Common myeloid progenitor, CD34-positive (primary cell): ENCODE measurements around the gene RIPK1. TPM values are rescaled to one million over a fixed set of nuclear protein-coding genes. Genes with fewer than 3 reads are reported as not detected.
"Not testable (repeated sequence)": the region's sequence is repeated elsewhere in the genome, so short reads cannot be mapped to it uniquely, and the experiment has no call there.

ENCODE experiments used
- CTCF ChIA-PET: fragments of 350-600 bp; sonication (Branson Sonifier 250); formaldehyde crosslinking; loops from one replicate; lab custom pipeline; 2021; ENCODE audit warnings: antibody characterized with exemption; lab: Charles Lee
- POLR2A ChIA-PET: fragments of 350-600 bp; sonication (Branson Sonifier 250); formaldehyde crosslinking; loops from one replicate; lab custom pipeline; 2021; ENCODE audit warnings: antibody characterized with exemption; lab: Charles Lee
- DNase-seq, 3 donors: peaks; one replicate each; pipeline versions ENCODE4 v3.0.0 to v3.0.0-alpha.2; 2013
- H3K27ac ChIP-seq, 2 experiments: 1 replicate in 1 of 2; 2 replicates in 1 of 2; pipeline ENCODE4 v1.7.0; 2013; ENCODE audit warnings: inconsistent platforms in 2 of 2, low read length in 2 of 2, mild to moderate bottlenecking in 2 of 2, low read depth in 1 of 2, moderate library complexity in 1 of 2; ENCODE audit not compliant: severe bottlenecking in 2 of 2, insufficient read depth in 1 of 2, poor library complexity in 1 of 2
- H3K27me3 ChIP-seq, 5 experiments: replicated peaks in 2 of 5; 1 replicate in 3 of 5; 2 replicates in 2 of 5; pipeline versions ENCODE4 v1.6.1 to v1.7.0; 2013; ENCODE audit warnings: low read length in 4 of 5, mild to moderate bottlenecking in 2 of 5, moderate library complexity in 2 of 5, inconsistent platforms in 1 of 5; ENCODE audit not compliant: insufficient read depth in 5 of 5, control insufficient read depth in 4 of 5
- H3K36me3 ChIP-seq, 4 experiments: 1 replicate in 2 of 4; 2 replicates in 2 of 4; pipeline versions ENCODE4 v1.6.1 to v1.7.0; 2013; ENCODE audit warnings: low read length in 3 of 4, control low read depth in 1 of 4, mild to moderate bottlenecking in 1 of 4; ENCODE audit not compliant: control insufficient read depth in 4 of 4, insufficient read depth in 4 of 4
- H3K4me1 ChIP-seq, 4 experiments: 1 replicate in 3 of 4; 2 replicates in 1 of 4; pipeline versions ENCODE4 v1.6.1 to v1.7.1; 2013; ENCODE audit warnings: low read length in 3 of 4, mild to moderate bottlenecking in 3 of 4, control low read depth in 1 of 4, inconsistent platforms in 1 of 4, moderate library complexity in 1 of 4; ENCODE audit not compliant: control insufficient read depth in 4 of 4, insufficient read depth in 4 of 4; ENCODE audit errors: control extremely low read depth in 1 of 4
- H3K4me3 ChIP-seq, 7 experiments: 1 replicate in 4 of 7; 2 replicates in 3 of 7; pipeline versions ENCODE4 v1.5.1 to v1.7.0; 2013; ENCODE audit warnings: mild to moderate bottlenecking in 7 of 7, low read length in 6 of 7, moderate library complexity in 6 of 7, inconsistent platforms in 2 of 7, low read depth in 2 of 7, control low read depth in 1 of 7; ENCODE audit not compliant: insufficient read depth in 4 of 7, control insufficient read depth in 1 of 7; ENCODE audit errors: extremely low read depth in 1 of 7
- H3K9me3 ChIP-seq, 5 experiments: 1 replicate in 4 of 5; 2 replicates in 1 of 5; pipeline versions ENCODE4 v1.6.1 to v1.7.1; 2013; ENCODE audit warnings: low read length in 4 of 5, mild to moderate bottlenecking in 2 of 5, inconsistent platforms in 1 of 5, low read depth in 1 of 5, moderate library complexity in 1 of 5; ENCODE audit not compliant: control insufficient read depth in 4 of 5, insufficient read depth in 2 of 5; ENCODE audit errors: control extremely low read depth in 1 of 5
- WGBS: methylation state at CpG from one replicate; pipeline ENCODE4 v1.1.5; 2013; ENCODE audit not compliant: insufficient coverage; 5-methylcytosine and 5-hydroxymethylcytosine counted together
- polyA plus RNA-seq: library from polyadenylated mRNA; unstranded; fragments of 120-200 nt; gene quantifications from one replicate; pipeline ENCODE4 v1.2.1, GENCODE V29; 2013

The RIPK1 gene
- 15.6 TPM for polyA plus RNA-seq

GRCh38 chr6:3068329-3069214, at the start of gene RIPK1:
RIPK1 (plus strand) TSS chr6:3068494; CDS start chr6:3076824, 8,330 bp downstream.
- DNase-seq: peak; percentile 93 to 97 (median 95)
- H3K36me3 ChIP-seq: peaks cover 0 to 4% (median 3%) of the 10 kb centered on the region in 4 experiments
- H3K4me1 ChIP-seq: peaks cover 4 to 32% (median 18%) of the 10 kb centered on the region in 4 experiments
- ChIA-PET CTCF (interaction anchor here (0.8 to 1.7 kb wide), 10 partner anchors 12 to 136 kb away, joined by 3 to 9 read pairs (median 4); partner anchors contain the start of gene NQO2), POLR2A (interaction anchor here (0.5 to 1.3 kb wide), 3 partner anchors 56 to 79 kb away, joined by 4 to 8 read pairs (median 4); partner anchors contain the start of gene NQO2)
- WGBS: 0% methylated on average over 84 of the region's 112 CpGs
- no peaks in the 10 kb centered on the region for H3K27me3 ChIP-seq
- peak within 1 kb of the TSS; percentile 78 to 93 for H3K27ac ChIP-seq
- H3K9me3 ChIP-seq: no peaks in the 10 kb centered on the region
- peak within 1 kb of the TSS; percentile 68 to 90 (median 86) for H3K4me3 ChIP-seq

GRCh38 chr6:3019065-3019464, 49.2 kb upstream of the RIPK1 start:
- Histone ChIP-seq H3K4me3 (no peak overlapping the region), H3K27me3 (no peaks in the 10 kb centered on the region), H3K9me3 (no peaks in the 10 kb centered on the region), H3K27ac (no peak overlapping the region), H3K4me1 (peaks cover 0 to 31% (median 20%) of the 10 kb centered on the region in 4 experiments), H3K36me3 (peaks cover 3 to 37% (median 19%) of the 10 kb centered on the region in 4 experiments)
- POLR2A ChIA-PET: no interaction called here
- CTCF ChIA-PET: interaction anchor here (0.8 to 3.2 kb wide), 3 partner anchors 17 to 26 kb away, joined by 3 to 18 read pairs (median 3); no protein-coding TSS in a partner anchor
- no CpG with 5 or more reads among the region's 1 CpG for WGBS
- DNase-seq: no peak

GRCh38 chr6:3019749-3020320, 48.5 kb upstream of the RIPK1 start:
- 100% methylated on average over 1 of the region's 6 CpGs for WGBS
- peaks cover 3 to 39% (median 27%) of the 10 kb centered on the region in 4 experiments for H3K4me1 ChIP-seq
- ChIA-PET POLR2A (interaction anchor here (1.0 kb wide), 1 partner anchor 30 kb away, joined by 3 read pairs; no protein-coding TSS in a partner anchor), CTCF (interaction anchor here (0.8 to 3.2 kb wide), 5 partner anchors 10 to 33 kb away, joined by 3 to 18 read pairs (median 3); no protein-coding TSS in a partner anchor)
- H3K36me3 ChIP-seq: peaks cover 3 to 31% (median 17%) of the 10 kb centered on the region in 4 experiments
- H3K27ac ChIP-seq: no peak overlapping the region
- H3K27me3 ChIP-seq: no peaks in the 10 kb centered on the region
- no peak overlapping the region for H3K4me3 ChIP-seq
- DNase-seq: no peak
- no peaks in the 10 kb centered on the region for H3K9me3 ChIP-seq

- H3K9me3 ChIP-seq, H3K27me3 ChIP-seq, H3K4me3 ChIP-seq, DNase-seq, POLR2A ChIA-PET, H3K27ac ChIP-seq: not testable (repeated sequence)
- H3K36me3 ChIP-seq: peaks cover 0 to 19% (median 12%) of the 10 kb centered on the region in 4 experiments
- peaks cover 6 to 51% (median 36%) of the 10 kb centered on the region in 4 experiments for H3K4me1 ChIP-seq
- CTCF ChIA-PET: interaction anchor here (0.7 to 3.2 kb wide), 5 partner anchors 11 to 47 kb away, joined by 3 to 18 read pairs (median 4); partner anchors contain the start of gene RIPK1
- WGBS: 100% methylated on average over 1 of the region's 2 CpGs
These were observed 47.2 kb upstream of the RIPK1 start for GRCh38 chr6:3020976-3021598.

- H3K4me3 ChIP-seq: peak overlapping the region; percentile 42 to 74 (median 65)
- CTCF ChIA-PET: interaction anchor here (0.9 to 2.8 kb wide), 3 partner anchors 16 to 41 kb away, joined by 3 to 12 read pairs (median 4); partner anchors contain the start of gene NQO2
- POLR2A ChIA-PET: interaction anchor here (0.9 to 1.8 kb wide), 3 partner anchors 12 to 31 kb away, joined by 3 to 9 read pairs (median 4); no protein-coding TSS in a partner anchor
- H3K4me1 ChIP-seq: peaks cover 10 to 64% (median 45%) of the 10 kb centered on the region in 4 experiments
- peak; percentile 14 to 59 (median 46) for DNase-seq
- H3K36me3 ChIP-seq: peaks cover 0 to 8% (median 5%) of the 10 kb centered on the region in 4 experiments
- peak overlapping the region in 1 of 2 experiments; percentile 81 for H3K27ac ChIP-seq
- H3K9me3 ChIP-seq: no peaks in the 10 kb centered on the region
- 14% methylated on average over 26 of the region's 26 CpGs for WGBS
- H3K27me3 ChIP-seq: no peaks in the 10 kb centered on the region
These were observed 45.3 kb upstream of the RIPK1 start for GRCh38 chr6:3022765-3023662.
